GM21723 (cell line): Measurements from ENCODE around the gene NUP85.
"Not testable (repeated sequence)": the region's sequence is repeated elsewhere in the genome, so short reads cannot be mapped to it uniquely, and the experiment has no call there.

Experiments
- ATAC-seq: cut with Tn5 transposase; IDR thresholded peaks from one replicate; pipeline ENCODE4 v1.9.1; 2021; ENCODE audit warnings: mild to moderate bottlenecking, moderate library complexity; ENCODE audit not compliant: unreplicated experiment

The NUP85 gene

GRCh38 chr17:75194879-75195278 is 10.6 kb upstream of the NUP85 start:
- no peak for ATAC-seq

GRCh38 chr17:75199886-75200618 is 5.4 kb upstream of the NUP85 start:
- no peak for ATAC-seq

DNA sequence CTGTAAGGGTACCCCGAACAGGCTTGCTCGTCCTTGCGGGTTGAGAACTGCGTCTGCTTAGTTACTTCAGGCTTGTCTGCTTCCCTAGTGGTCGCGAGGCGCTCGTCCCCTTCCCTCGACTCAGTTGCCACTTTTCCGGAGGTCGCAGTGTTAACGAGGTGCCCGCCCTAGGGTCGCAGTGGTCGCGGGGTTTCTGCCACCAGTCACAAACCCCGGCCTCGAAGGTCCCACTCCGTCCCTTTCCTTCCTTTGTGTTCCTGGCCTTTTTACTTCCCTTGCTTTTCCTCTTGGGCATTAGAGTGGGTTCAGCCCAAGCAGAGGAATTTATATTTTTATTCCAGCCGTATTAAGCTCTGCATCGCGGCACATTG is 299 bp downstream of the NUP85 start:
- ATAC-seq = no peak

- not testable (repeated sequence) for ATAC-seq
These were observed 1.6 kb downstream of the NUP85 start for GRCh38 chr17:75207050-75207407.

DNA sequence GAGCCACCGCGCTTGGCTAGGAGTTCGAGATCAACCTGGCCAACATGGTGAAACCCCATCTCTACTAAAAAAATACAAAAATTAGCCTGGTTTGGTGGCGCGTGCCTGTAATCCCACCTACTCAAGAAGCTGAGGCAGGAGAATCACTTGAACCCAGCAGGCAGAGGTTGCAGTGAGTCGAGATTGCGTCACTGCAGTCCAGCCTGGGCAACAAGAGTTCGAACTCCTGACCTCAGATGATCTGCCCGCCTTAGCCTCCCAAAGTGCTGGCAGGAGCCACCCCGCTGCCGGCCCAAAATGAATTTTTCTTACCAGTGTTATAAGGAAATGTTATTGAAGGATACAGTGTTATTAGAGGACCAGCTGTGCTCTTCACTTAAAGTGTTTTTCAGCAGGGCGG is 2.3 kb downstream of the NUP85 start:
- no peak for ATAC-seq

DNA sequence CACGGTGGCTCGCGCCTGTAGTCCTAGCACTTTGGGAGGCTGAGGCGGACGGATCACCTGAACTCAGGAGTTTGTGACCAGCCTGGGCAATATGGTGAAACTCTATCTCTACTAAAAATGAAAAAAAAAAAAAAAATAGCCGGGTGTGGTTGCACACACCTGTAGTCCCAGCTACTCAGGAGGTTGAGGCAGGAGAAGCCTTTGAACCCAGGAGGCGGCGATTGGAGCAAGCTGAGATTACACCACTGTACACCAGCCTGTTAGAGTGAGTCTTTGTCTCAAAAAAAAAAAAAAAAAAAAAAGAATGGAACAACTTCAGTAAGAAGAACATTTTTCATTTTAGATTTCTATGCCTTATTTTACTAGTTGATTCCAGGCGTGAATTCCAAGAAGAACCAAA is 2.7 kb downstream of the NUP85 start:
- no peak for ATAC-seq

GRCh38 chr17:75209061-75209460 is 3.6 kb downstream of the NUP85 start:
- ATAC-seq = no peak

GRCh38 chr17:75218131-75218530 is 12.7 kb downstream of the NUP85 start:
- no peak for ATAC-seq

GRCh38 chr17:75219815-75220214 is 14.3 kb downstream of the NUP85 start:
- ATAC-seq = no peak

- ATAC-seq = no peak
These were observed 19.5 kb downstream of the NUP85 start for GRCh38 chr17:75225016-75225415.

- no peak for ATAC-seq
These were observed 22.2 kb downstream of the NUP85 start for GRCh38 chr17:75227729-75228128.

- no peak for ATAC-seq
These were observed 22.8 kb downstream of the NUP85 start for GRCh38 chr17:75228305-75228704.

GRCh38 chr17:75228847-75229246 is 23.4 kb downstream of the NUP85 start:
- no peak for ATAC-seq

DNA sequence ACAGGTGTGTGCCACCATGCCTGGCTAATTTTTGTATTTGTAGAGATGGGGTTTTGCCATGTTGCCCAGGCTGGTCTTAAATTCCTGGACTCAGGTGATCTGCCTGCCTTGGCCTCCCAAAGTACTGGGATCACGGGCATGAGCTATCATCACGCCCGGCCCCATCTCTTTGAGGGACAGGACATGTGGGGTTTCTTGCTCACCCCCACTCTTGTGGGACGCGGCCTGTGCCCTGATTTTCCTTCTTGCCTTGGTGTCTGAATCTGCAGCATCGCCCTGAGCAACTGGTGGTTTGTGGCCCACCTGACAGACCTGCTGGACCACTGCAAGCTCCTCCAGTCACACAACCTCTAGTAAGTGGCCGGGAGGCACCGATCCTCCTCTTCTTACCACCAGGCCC is 25.6 kb downstream of the NUP85 start:
- no peak for ATAC-seq

DNA sequence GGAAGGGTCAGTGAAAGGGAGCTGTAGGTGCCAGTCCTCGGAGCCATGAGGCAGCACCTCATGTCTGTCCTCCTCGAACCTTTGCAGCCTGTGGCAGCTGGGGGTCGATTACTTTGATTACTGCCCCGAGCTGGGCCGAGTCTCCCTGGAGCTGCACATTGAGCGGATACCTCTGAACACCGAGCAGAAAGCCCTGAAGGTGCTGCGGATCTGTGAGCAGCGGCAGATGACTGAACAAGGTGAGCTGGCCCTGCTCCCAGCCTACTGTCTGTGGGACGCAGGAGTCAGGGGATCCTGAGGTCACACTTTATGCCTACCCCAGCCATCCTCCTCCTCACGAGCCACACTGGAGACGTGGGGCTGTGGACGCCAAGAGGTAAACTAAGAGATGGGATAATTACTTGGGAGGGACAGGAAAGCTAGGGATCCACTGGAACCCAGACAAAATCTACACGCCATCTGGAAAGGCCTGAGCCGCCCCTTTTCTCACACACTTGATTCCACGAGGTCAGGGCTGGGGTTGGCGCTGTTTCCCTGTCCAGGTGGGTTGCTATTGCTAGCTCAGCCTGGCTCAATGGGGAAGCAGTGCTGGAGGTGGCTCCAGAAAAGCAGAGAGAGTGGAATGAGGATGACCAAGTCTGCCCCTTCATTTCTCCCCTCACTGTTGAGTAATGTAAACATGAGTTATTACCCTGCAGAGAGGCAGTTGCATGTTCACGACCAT is 26.4 kb downstream of the NUP85 start:
- ATAC-seq = no peak

- ATAC-seq = no peak
These were observed 27.3 kb downstream of the NUP85 start for GRCh38 chr17:75232786-75233185.

DNA sequence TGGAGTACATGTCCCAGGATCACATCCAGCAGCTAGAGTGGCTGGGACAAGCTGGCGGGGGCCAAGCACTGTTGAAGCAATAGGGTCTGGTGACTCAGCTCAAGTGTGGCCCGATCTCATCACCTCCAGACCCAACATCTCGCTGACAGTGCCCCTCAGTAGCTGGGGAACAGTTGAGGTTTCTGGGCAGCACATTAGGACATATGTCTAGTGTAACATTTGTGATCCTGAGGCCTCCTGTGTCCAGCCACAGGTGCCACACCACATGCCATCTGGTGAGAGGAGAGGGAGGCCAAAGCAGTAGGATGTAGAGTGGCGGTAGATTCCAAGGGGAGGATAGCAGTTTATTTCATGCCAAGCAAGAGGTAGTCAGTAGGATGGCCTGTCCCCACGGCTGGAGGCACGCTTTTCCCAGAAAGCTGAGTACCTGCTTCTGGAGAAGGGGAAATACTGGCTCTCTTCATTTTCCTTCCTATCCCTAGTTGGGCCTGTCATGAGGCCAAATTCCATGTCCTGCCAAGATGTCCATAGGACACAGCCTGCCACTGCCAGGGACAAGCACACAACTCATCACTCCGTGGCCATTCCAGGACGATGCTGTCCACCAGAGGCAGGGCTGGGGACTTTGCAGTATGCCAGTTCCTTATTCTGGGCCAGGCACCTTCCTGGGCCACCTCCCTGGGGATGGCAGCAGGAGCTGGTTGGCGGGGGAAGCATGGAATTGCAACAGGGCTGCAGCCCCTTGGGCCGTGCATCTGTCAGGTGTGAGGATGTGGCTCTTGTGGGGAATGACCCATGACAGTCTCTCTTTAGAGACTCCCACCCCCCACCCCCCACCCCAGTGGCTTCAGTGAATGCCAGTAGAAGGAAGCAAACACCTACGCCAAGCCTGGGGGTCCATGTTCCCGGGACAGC is 31.9 kb downstream of the NUP85 start:
- no peak for ATAC-seq

DNA sequence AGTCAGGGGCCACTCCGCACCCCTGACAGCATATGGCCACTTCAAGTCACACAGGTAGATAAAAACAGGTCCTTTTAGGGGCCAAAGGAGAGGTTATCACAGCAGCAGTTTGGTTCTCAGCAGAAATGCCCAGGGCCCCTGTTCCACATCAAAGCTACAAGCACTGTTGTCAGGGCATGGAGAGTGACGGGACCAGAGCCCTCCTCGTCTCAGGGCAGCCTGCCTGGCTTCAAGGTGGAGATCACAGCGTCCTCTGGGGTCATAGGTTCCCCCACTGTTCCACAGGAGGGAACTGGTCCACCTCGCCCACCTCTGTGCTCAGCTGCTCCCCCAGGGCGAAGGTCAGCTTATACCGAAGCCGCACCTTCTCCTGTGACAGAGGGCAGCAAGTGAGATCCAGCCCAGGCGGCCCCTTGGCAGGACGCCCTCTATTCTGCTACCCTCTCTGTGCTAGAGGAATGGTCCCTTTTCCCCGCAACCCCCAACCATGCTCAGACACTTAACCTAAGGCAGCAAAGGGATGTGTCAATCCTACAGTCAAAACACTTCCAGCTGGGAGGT is 32.6 kb downstream of the NUP85 start:
- no peak for ATAC-seq

DNA sequence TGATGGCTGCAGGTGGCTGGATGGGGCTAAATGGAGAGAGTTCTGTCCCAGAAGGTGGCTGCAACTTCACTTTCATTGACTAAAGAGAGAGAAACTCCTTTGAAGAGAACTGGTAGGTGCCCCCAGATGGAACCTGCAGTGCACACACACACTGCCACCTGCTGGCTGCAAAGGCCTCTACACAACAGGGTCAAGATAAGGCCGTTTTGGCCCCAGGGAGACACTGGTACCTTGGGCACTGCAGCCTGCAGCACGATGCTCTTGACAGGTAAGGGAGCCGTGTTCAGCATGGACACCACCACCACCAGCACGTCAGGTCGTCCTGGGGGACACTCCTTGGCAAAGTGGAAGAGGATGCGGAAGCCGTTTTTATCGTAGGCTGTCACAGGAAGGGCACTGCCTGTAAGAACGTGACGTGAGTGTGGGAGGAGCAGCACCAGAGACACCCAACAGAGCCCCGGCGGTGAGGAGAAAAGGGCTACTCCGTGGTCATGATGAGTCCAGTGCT is 33.3 kb downstream of the NUP85 start:
- ATAC-seq = no peak

- no peak for ATAC-seq
These were observed 33.7 kb downstream of the NUP85 start for GRCh38 chr17:75239214-75239613.

DNA sequence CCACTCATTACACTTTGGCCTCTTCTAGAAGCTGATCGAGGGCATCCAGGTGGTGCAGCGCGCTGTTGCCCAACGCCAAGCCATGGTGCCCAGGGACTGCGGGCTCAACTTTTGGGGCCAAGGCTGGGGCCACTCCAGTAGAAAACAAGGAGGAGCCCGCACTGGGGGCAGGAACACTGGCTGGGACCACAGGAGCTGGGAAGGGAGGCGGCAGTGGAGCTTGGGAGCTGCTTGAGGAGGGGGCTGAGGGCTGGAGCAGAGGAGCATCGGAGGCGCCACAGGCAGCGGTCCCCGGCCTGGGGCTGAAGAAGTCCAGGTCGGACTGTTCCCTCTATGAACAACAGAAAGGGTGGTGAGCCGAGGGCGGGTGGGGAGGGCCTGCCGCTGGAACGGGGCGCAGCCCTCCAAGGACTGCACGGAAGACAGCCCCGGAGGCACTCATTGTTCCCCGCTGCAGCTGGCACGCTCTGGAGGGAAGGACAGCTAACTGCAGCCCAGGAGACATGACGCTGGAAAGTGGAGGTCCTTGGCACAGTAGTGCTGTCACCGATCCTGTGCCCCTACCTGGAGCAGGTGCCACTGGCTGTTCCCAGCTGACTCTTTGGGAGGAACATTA is 34.4 kb downstream of the NUP85 start:
- no peak for ATAC-seq
